WI38 (cell line): ENCODE results near the gene FBXO39.

Experiments used
- H3K4me3 ChIP-seq: 2 replicates; pipeline ENCODE4 v1.5.1; 2011; ENCODE audit warnings: low read depth, mild to moderate bottlenecking, control low read depth, low read length
- TF ChIP-seq, protein P1 (sequence below): IDR thresholded peaks from 2 replicates; pipeline ENCODE4 v1.5.1; 2012; ENCODE audit warnings: low read depth, mild to moderate bottlenecking, control low read depth, low read length

The FBXO39 gene

GRCh38 chr17:6753546-6753945 is 22.5 kb upstream of the FBXO39 start:
- TF ChIP-seq, protein P1, sequence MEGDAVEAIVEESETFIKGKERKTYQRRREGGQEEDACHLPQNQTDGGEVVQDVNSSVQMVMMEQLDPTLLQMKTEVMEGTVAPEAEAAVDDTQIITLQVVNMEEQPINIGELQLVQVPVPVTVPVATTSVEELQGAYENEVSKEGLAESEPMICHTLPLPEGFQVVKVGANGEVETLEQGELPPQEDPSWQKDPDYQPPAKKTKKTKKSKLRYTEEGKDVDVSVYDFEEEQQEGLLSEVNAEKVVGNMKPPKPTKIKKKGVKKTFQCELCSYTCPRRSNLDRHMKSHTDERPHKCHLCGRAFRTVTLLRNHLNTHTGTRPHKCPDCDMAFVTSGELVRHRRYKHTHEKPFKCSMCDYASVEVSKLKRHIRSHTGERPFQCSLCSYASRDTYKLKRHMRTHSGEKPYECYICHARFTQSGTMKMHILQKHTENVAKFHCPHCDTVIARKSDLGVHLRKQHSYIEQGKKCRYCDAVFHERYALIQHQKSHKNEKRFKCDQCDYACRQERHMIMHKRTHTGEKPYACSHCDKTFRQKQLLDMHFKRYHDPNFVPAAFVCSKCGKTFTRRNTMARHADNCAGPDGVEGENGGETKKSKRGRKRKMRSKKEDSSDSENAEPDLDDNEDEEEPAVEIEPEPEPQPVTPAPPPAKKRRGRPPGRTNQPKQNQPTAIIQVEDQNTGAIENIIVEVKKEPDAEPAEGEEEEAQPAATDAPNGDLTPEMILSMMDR, result no peak
- no peak overlapping the region for H3K4me3 ChIP-seq

GRCh38 chr17:6755281-6755680 is 20.7 kb upstream of the FBXO39 start:
- TF ChIP-seq, protein P1, result no peak
- peak overlapping the region; percentile 65 for H3K4me3 ChIP-seq

- H3K4me3 ChIP-seq, result peak within 1 kb of the TSS; percentile 65
- TF ChIP-seq, protein P1, result no peak
These were observed 20.3 kb upstream of the FBXO39 start, which contains the start of gene XAF1 for GRCh38 chr17:6755731-6756184. TSS of gene XAF1 (plus strand) at chr17:6756046. CDS start at chr17:6756079, 33 bp downstream.

- H3K4me3 ChIP-seq, result peak overlapping the region; percentile 65
- TF ChIP-seq, protein P1, result no peak
These were observed 19.5 kb upstream of the FBXO39 start for GRCh38 chr17:6756425-6757031.

GRCh38 chr17:6757747-6758146 is 18.3 kb upstream of the FBXO39 start:
- TF ChIP-seq, protein P1, result no peak
- H3K4me3 ChIP-seq, result no peak overlapping the region

DNA sequence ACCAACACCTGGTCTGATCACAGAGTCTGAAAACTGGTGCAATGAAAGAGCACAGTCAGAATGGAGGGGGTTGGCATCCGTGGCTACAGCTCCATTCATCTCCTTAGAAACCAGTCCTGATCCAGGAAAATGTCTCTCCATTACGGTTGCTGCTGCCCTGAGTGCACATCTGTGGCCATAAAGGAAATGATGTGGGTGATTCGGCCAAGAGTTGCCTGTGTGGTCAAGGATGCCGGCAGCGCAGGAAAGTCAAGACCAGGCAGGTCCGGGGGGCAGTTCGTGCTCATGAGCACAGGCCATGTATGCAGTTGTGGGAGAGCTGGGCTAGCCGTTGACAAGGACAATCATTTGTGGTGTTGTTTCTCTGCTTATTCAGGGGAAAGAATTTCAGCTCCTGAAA is 14.2 kb upstream of the FBXO39 start:
- TF ChIP-seq, protein P1, result no peak
- H3K4me3 ChIP-seq, result no peak overlapping the region

DNA sequence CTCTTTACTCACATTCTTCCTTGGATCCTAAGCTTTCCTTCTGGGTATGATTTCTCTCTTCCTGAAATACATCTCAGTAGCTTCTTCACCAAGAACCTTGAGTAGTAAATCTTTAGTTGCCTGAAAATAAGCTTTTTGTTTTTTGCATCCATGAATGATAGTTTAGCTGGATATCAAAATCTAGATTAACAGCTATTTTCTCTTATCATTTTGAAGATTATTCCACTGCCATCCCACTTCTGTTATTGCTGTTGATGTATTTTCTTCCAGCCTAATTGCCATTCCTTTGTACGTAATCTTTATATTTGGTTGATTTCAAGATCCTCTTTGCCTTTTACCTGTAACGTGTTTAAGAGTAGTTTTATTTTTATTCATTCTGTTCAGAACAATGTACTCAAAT is 7.6 kb upstream of the FBXO39 start:
- TF ChIP-seq, protein P1, result no peak
- no peak overlapping the region for H3K4me3 ChIP-seq
